Stimulated activated naive B cell treated with anti-CD40 and anti-IgM and Interleukin-4, amounts not matched to agents 10 μg/mL and 1 μg/mL and 100 μg/mL, for 72 hours (primary cell): ENCODE data around the gene CD33.
A peak's percentile ranks its signal among the peaks of the same experiment; 100 is the strongest.

Source experiments
- ATAC-seq, 2 donors: fragments of 150-1000 bp; cut with Tn5 transposase; replicated peaks; 2 replicates each; pipeline ENCODE4 v1.10.0; 2021; ENCODE audit warnings: moderate library complexity in 1 of 2
- DNase-seq: peaks from one replicate; pipeline ENCODE4 v3.0.0; 2021
- H3K27ac Mint-ChIP-seq: one replicate; pipeline ENCODE4 v1.8.0; 2022; ENCODE audit warnings: mild to moderate bottlenecking, mixed read lengths
- H3K27me3 Mint-ChIP-seq, 2 donors: one replicate each; pipeline ENCODE4 v1.8.0; 2022; ENCODE audit warnings: mixed read lengths in 2 of 2
- H3K36me3 Mint-ChIP-seq, 2 donors: one replicate each; pipeline ENCODE4 v1.8.0; 2022; ENCODE audit warnings: mixed read lengths in 2 of 2, mild to moderate bottlenecking in 1 of 2
- H3K4me1 Mint-ChIP-seq, 2 donors: one replicate each; pipeline ENCODE4 v1.8.0; 2022; ENCODE audit warnings: mixed read lengths in 2 of 2, mild to moderate bottlenecking in 1 of 2
- H3K4me3 Mint-ChIP-seq, 2 donors: one replicate each; pipeline ENCODE4 v1.8.0; 2022; ENCODE audit warnings: mild to moderate bottlenecking in 2 of 2, mixed read lengths in 2 of 2, moderate library complexity in 1 of 2
- H3K9me3 Mint-ChIP-seq, 2 donors: one replicate each; pipeline ENCODE4 v1.8.0; 2022; ENCODE audit warnings: mixed read lengths in 2 of 2, mild to moderate bottlenecking in 1 of 2

Gene CD33

GRCh38 chr19:51227326-51227725 is 2.4 kb downstream of the CD33 start:
- no peak for DNase-seq
- peak; percentile 31 to 39 for ATAC-seq
- Mint-ChIP-seq H3K27me3 (peaks cover 29 to 37% of the 10 kb centered on the region in 2 donors), H3K4me1 (peaks cover 3 to 19% of the 10 kb centered on the region in 2 donors), H3K4me3 (no peak overlapping the region), H3K27ac (no peak overlapping the region), H3K9me3 (peaks cover 0 to 2% of the 10 kb centered on the region in 2 donors), H3K36me3 (no peaks in the 10 kb centered on the region)

DNA sequence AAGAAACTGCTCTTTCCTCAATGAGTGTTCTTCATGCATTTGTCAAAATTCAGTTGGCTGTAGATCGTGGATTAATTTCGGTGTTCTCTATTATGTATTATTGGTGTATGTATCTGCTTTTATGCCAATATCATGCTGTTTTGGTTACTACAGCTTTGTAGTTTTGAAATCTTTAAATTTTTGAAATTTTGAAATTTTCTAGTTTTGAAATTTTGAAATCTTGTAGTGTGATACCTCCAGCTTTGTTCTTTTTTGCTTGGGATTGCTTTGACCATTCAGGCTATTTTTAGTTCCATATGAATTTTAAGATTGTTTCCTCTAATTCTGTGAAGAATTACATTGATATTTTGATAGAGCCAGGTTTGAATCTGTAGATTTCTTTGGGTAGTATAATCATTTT is 3.1 kb downstream of the CD33 start:
- peaks cover 29 to 42% of the 10 kb centered on the region in 2 donors for H3K27me3 Mint-ChIP-seq
- no peak for DNase-seq
- ATAC-seq: no peak
- H3K4me1 Mint-ChIP-seq: peaks cover 3 to 19% of the 10 kb centered on the region in 2 donors
- peaks cover 0 to 2% of the 10 kb centered on the region in 2 donors for H3K9me3 Mint-ChIP-seq
- peaks cover 0 to 3% of the 10 kb centered on the region in 2 donors for H3K36me3 Mint-ChIP-seq
- H3K27ac Mint-ChIP-seq: no peak overlapping the region
- H3K4me3 Mint-ChIP-seq: no peak overlapping the region

DNA sequence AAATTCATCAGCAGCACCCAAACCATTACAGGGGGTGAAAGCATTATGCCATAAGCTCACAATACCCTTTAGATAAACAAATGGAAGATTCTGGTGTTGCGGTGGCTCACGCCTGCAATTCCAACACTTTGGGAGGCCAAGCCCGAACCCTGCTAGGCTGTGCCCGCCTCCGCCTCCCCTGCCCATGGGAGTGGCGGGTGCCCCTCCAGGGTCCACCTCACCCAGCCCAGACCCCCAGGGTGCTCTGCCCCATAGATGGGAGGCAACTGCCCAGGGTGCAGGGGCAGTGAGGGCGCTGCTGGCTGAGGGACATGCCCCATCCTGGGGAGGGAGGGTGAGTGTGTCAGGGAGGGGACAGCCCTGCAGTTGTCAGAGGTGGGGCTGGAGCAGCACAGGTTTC is 16.0 kb downstream of the CD33 start:
- Mint-ChIP-seq H3K36me3 (peaks cover 1 to 4% of the 10 kb centered on the region in 2 donors), H3K27ac (no peak overlapping the region), H3K4me3 (no peak overlapping the region), H3K4me1 (no peaks in the 10 kb centered on the region), H3K27me3 (peaks cover 0 to 15% of the 10 kb centered on the region in 2 donors), H3K9me3 (peaks cover 4 to 5% of the 10 kb centered on the region in 2 donors)
- ATAC-seq (no peak), DNase-seq (no peak)

DNA sequence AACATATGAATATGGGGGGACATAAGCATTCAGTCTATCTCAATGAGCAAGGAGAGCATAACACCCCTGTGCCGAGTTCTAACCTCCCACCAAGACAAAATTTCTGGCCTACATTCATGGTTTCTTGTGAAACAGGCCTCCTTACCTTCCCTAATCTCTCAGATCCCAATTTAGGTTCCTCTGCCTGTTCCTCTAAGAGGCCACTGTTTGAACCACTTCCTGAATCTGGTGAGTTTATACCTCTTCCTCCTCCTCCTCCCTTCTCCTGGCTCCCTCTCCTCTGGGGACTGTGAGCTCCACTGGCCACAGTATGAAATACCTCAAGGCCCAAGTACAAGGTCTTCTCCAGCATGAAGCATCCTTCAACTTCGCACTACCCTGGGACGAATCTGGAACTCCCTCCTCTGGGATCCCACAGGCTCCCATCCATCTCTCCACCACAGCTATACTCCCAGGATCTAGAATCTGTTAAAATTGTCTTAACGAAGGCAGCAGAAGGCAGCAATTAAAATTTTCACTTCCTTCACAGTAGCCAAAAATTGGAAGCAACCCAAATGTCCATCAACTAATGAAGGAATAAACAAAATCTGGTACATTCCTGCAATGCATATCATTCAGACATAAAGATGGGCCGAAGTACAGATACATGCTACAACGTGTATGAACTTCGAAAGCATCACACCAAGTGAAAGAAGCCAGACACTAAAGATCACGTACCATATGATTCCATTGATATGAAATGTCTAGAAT is 18.2 kb downstream of the CD33 start:
- Mint-ChIP-seq H3K36me3 (peaks cover 1 to 4% of the 10 kb centered on the region in 2 donors), H3K27me3 (peaks cover 0 to 15% of the 10 kb centered on the region in 2 donors), H3K4me1 (peaks cover 0 to under 1% of the 10 kb centered on the region in 2 donors), H3K27ac (no peak overlapping the region), H3K4me3 (no peak overlapping the region), H3K9me3 (peaks cover 4 to 5% of the 10 kb centered on the region in 2 donors)
- DNase-seq: no peak
- ATAC-seq: no peak

GRCh38 chr19:51246164-51246552 is 21.3 kb downstream of the CD33 start:
- DNase-seq: no peak
- Mint-ChIP-seq H3K4me3 (no peak overlapping the region), H3K36me3 (peaks cover 1 to 4% of the 10 kb centered on the region in 2 donors), H3K4me1 (peaks cover 0 to 4% of the 10 kb centered on the region in 2 donors), H3K9me3 (peaks cover 5 to 6% of the 10 kb centered on the region in 2 donors), H3K27ac (no peak overlapping the region), H3K27me3 (peaks cover 0 to 15% of the 10 kb centered on the region in 2 donors)
- no peak for ATAC-seq

GRCh38 chr19:51247972-51248590 is 23.2 kb downstream of the CD33 start:
- Mint-ChIP-seq H3K27me3 (peaks cover 0 to 21% of the 10 kb centered on the region in 2 donors), H3K9me3 (peaks cover 3% of the 10 kb centered on the region in 2 donors), H3K4me3 (no peak overlapping the region), H3K36me3 (peaks cover 0 to 2% of the 10 kb centered on the region in 2 donors), H3K27ac (no peak overlapping the region), H3K4me1 (peaks cover 0 to 4% of the 10 kb centered on the region in 2 donors)
- no peak for DNase-seq
- no peak for ATAC-seq

GRCh38 chr19:51250786-51251467 is 26.0 kb downstream of the CD33 start, which contains the start of gene SIGLECL1:
Gene SIGLECL1 (plus strand): TSS chr19:51251080. CDS start chr19:51264073, 12,993 bp downstream.
- H3K4me3 Mint-ChIP-seq: no peak within 1 kb of the TSS
- DNase-seq (no peak), ATAC-seq (no peak)
- H3K4me1 Mint-ChIP-seq: peaks cover 0 to 4% of the 10 kb centered on the region in 2 donors
- H3K27ac Mint-ChIP-seq: no peak within 1 kb of the TSS
- H3K9me3 Mint-ChIP-seq: peaks cover 0 to 2% of the 10 kb centered on the region in 2 donors
- peaks cover 0 to 9% of the 10 kb centered on the region in 2 donors for H3K27me3 Mint-ChIP-seq
- no peaks in the 10 kb centered on the region for H3K36me3 Mint-ChIP-seq

DNA sequence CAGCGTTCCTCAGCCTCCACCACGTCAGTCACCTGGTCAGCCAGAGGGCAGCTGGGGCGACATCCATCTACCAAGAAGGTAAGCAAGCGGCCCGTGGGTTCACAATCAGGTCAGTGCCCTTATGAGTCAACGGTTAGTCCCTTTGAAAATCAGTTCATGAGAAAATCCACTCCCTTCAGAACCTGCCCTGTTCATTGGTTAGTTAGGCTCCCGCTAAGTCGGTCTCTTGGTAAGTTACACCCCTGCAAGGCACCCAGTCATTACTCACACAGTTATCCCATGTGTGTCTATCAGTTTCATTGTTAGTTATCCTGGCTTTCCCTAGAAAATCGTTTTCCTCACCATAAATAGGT is 26.6 kb downstream of the CD33 start:
- Mint-ChIP-seq H3K27ac (no peak overlapping the region), H3K27me3 (peaks cover 0 to 9% of the 10 kb centered on the region in 2 donors), H3K4me1 (peaks cover 0 to 4% of the 10 kb centered on the region in 2 donors), H3K4me3 (no peak overlapping the region), H3K36me3 (no peaks in the 10 kb centered on the region), H3K9me3 (peaks cover 0 to 2% of the 10 kb centered on the region in 2 donors)
- no peak for ATAC-seq
- no peak for DNase-seq

DNA sequence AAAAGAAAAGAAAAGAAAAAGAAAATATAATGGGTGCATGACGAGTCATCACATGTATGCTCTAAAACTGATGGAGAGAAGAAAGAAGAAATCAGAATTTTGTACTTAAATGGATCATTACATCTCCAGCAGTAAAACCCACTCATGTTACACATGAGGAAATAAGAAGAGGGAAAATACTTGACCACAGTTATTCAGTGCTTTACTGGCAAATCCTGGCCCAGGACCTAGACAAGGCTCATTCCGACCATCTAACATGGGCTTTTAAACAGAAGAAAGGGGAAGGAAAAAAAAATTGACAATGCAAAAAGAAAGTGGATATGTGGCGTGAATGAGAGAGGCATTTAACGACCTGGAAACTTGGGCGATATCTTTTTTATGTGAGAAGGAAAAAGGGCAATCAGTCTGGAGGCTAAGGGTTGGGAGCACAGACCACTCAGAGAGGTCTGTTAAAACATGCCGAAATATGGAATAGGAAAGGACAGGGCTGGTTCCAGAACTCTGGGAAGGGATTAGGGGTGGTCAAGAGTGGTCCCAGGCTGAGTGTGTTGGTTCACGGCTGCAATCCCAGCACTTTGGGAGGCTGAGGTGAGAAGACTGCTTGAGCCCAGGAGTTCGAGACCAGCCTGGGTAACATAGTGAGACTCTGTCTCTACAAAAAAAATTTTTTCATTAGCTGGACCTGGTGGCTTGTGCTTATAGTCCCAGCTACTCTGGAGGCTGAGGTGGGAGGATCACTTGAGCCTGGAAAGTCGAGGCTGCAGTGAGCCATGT is 27.6 kb downstream of the CD33 start:
- H3K9me3 Mint-ChIP-seq: peaks cover 0 to 2% of the 10 kb centered on the region in 2 donors
- H3K27ac Mint-ChIP-seq: no peak overlapping the region
- no peaks in the 10 kb centered on the region for H3K36me3 Mint-ChIP-seq
- DNase-seq: no peak
- no peak overlapping the region for H3K4me3 Mint-ChIP-seq
- peaks cover 0 to 9% of the 10 kb centered on the region in 2 donors for H3K27me3 Mint-ChIP-seq
- peaks cover 4 to 5% of the 10 kb centered on the region in 2 donors for H3K4me1 Mint-ChIP-seq
- no peak for ATAC-seq

- H3K27me3 Mint-ChIP-seq: peaks cover under 1 to 9% of the 10 kb centered on the region in 2 donors
Observed at GRCh38 chr19:51253088-51253806, 28.4 kb downstream of the CD33 start.

GRCh38 chr19:51256155-51256625 is 31.3 kb downstream of the CD33 start:
- DNase-seq (no peak), ATAC-seq (no peak)
- Mint-ChIP-seq H3K4me1 (peaks cover 5 to 19% of the 10 kb centered on the region in 2 donors), H3K36me3 (no peaks in the 10 kb centered on the region), H3K4me3 (no peak overlapping the region), H3K27me3 (peaks cover 9 to 22% of the 10 kb centered on the region in 2 donors), H3K27ac (no peak overlapping the region), H3K9me3 (no peaks in the 10 kb centered on the region)

More at GRCh38 chr19:51253088-51253806, 28.4 kb downstream of the CD33 start:
- Mint-ChIP-seq H3K36me3 (no peaks in the 10 kb centered on the region), H3K27ac (no peak overlapping the region), H3K4me1 (peaks cover 4 to 12% of the 10 kb centered on the region in 2 donors), H3K9me3 (peaks cover 0 to 2% of the 10 kb centered on the region in 2 donors), H3K4me3 (no peak overlapping the region)
- ATAC-seq: no peak
- DNase-seq: no peak

DNA sequence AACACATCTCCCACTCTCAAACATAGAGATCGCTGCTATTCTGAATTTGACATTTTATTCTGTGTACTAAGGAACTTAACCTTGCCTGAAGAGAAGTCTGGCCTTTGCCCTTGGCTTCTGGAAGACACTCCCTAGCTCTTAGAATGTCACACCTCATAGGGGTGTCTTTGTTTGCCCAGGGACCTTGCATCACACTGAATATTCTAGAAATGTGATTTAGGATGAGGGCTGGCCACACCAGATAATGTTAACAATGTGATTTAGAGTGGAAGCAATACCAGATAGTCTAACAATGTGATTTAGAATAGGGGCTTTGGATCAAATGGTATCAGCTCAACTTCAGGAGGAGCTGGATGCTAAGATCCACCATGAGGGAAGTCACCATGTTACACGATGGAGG is 32.6 kb downstream of the CD33 start:
- H3K9me3 Mint-ChIP-seq: no peaks in the 10 kb centered on the region
- H3K27me3 Mint-ChIP-seq: peaks cover 6 to 25% of the 10 kb centered on the region in 2 donors
- H3K27ac Mint-ChIP-seq: no peak overlapping the region
- no peak overlapping the region for H3K4me3 Mint-ChIP-seq
- ATAC-seq: no peak
- H3K4me1 Mint-ChIP-seq: peaks cover 5 to 19% of the 10 kb centered on the region in 2 donors
- DNase-seq: no peak
- H3K36me3 Mint-ChIP-seq: no peaks in the 10 kb centered on the region
